Epidermal melanocyte (primary cell): ENCODE measurements around the gene NID2.

Source experiments
- DNase-seq: peaks from one replicate; pipeline ENCODE4 v3.0.0; 2011; ENCODE audit warnings: low spot score; ENCODE audit not compliant: insufficient read length

The NID2 gene

DNA sequence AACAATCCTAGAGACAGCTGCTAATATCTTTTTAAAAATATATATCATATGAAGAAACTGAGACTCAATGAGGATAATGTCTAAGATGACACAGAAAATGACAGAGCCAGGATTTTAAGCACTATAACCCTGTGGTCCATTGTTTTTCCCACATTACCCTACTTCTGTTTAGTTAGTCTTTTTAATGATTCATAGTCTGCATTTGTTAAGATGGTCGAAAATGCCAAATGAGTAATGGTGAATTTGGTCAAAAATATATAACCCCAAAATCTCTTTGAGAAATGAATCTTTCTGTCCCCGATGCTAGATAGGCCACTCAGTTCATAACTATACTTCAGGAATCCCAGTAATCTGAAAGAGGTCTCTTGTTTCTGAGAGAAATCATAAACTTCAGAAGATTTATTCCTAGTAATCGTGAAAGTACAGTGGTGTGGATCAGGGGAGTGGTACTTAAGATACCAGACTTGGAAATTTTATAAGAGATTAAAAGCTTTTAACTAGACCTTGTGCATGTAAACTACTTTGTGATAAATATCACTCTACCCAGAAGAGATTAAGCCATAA is 68.8 kb downstream of the NID2 start:
- no peak for DNase-seq

DNA sequence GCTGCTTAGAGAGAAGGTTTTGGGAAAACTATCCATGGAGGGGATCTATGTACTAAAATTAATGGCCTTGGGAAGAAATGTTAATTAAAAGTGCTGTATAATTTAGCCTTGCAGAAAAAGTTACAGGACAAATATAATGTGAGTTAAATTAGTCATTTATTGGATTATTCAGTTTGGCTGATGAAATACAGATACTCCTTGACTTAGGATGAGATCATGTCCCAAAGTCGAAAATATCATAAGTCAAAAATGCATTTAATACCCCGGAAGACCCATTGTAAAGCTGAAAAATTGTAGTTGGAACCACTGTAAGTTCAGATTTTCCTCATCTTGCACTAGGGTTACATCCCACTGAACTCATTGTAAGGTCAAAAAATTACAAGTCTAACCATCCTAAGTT is 69.8 kb downstream of the NID2 start:
- no peak for DNase-seq

DNA sequence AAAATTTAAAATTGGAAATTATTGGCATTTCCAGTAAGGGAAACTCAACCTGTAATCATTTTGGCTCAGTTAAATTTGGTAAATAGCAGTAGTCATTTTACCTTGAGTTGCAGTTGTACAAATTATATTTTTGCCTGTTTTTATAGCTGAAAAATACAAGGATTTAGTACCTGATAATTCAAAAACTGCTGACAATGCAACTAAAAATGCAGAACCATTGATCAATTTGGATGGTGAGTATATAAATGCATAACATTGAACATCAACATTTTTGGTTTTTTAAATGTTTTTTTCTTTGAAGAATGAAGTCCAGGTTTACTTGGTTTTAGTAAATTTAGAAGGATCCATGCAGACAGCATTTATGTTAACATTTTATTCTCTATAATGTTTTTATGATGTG is 70.5 kb downstream of the NID2 start:
- no peak for DNase-seq

DNA sequence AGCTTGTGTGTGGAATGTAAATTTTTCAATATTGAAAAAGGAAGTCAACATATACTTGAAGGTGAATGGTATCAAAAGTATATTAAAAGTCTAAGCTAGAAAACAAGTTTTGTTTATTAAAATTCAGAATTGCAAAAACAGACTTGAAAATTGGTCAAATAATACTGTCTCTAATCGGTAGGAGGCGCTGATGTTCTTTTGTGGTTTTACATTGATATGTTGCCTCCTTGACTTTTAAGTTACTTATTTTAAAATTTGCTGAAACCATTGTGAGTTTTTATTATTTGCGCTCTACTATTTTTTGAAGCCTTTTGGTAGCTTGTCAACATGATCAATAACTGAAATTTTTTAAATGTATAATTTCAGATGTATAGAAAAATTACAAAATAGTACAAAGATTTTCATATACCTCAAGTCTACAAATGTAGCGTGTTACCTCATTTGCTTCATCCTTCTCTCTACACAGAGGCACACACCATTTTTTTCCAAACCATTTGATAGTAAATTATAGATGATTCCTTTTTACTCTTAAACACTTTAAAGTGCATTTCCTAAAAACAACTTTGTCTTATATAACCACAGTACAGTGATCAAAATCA is 72.6 kb downstream of the NID2 start:
- DNase-seq = no peak

DNA sequence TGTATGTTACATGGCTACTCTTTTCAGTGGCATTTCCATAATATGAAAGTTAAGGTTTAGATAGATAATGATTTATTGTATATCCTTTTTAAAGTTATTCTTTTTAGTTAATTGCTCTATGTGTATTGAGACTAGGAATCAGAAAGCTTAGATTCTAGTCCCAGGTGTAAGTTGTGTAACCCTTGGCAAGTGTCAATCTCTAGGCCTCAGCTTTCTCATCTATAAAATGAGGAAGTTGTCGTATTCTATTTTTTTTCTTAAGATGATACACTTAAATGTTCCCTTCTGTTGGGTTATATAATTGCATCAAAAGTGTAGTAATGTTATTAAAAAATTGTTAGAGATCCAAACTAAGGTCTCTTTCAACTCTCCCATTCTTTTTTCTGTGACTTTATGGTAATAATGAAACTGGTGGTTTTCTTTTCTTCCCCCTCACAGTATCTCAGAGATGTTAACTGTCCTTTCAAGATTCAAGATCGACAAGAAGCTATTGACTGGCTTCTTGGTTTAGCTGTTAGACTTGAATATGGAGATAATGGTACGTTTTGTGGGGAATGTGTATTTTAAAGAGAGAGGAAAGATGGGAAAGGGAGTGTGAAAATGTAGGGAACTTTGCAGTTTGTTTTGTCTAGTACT is 75.5 kb downstream of the NID2 start:
- DNase-seq = no peak

DNA sequence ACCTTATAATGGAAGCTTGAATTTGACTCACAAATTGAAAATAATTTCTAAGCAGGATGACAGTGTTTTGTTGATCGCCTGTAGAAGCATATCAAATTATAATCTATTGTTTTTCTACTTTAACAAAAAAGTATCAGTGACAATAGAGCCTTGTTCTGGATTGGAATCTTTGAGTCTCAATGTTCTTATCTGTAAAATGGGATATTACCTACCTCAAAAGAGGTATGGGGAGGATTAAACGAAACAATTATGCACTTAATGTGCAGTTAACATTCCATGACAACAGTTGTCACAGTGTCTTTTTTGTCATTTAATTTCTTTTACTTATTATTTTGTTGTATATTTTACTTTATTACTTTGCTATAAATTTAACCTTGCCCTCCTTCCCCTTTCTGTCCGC is 78.4 kb downstream of the NID2 start:
- no peak for DNase-seq

DNA sequence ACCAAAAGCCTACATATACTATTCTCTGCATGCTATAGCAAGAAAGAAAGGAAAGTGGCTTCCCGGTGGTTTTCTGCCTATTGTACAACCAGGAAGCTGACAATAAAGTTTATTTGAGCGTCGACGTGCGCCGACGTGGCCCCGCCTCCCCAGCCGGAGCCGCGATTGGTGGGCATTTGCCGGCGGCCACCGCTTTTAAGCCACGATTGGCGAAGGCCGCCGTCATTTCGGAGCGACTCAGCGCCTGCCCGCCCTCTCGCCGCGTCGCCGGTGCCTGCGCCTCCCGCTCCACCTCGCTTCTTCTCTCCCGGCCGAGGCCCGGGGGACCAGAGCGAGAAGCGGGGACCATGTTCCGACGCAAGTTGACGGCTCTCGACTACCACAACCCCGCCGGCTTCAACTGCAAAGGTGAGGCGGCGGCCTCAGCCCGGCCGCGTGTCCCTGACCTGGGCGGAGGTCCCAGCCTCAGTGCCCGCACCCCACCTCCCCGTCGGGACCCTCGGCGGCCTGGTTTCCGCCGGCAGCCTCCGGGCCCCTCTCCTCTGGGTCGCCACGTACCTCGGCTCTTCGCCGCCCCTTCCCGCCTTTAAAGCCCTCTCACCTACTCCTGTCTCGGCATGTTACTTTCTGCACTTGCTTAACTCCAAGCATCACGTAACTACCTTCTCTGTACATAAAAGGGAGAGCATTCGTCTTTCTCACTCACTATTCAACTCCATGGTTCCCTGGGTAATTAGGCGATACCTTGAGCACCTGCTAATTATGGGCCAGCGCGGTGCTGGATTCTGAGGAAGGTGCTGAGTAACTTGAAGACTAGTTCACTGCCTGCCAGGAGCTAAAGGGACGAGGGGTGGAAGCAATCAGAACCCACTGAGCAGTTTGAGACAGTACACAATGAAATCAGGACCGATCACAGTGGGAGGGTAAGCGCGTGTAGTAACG is 79.3 kb downstream of the NID2 start, which contains the start of gene RTRAF:
RTRAF (plus strand) TSS at position 254 of the 942 bp plus-strand sequence; CDS start at position 348, 94 bp downstream.
- DNase-seq = peak; percentile 79

DNA sequence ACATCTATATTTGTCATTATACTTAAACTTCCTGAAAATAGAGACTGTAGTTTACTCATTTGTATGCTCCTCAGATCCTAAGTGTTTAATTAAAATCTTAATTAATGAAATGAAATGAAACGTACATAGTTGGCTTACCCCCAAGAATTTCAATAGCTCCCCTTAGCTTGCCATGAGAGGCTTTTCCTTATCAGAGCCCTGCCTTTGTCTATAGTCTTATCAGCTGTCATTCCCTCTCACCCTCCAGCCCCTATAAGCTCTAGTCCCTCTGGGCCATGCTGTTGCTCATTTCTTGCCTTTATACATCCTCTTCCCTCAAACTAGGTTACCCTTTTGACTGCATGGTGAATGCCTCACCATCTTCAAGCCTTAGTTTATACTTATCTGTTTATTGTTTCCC is 80.6 kb downstream of the NID2 start:
- DNase-seq = no peak

DNA sequence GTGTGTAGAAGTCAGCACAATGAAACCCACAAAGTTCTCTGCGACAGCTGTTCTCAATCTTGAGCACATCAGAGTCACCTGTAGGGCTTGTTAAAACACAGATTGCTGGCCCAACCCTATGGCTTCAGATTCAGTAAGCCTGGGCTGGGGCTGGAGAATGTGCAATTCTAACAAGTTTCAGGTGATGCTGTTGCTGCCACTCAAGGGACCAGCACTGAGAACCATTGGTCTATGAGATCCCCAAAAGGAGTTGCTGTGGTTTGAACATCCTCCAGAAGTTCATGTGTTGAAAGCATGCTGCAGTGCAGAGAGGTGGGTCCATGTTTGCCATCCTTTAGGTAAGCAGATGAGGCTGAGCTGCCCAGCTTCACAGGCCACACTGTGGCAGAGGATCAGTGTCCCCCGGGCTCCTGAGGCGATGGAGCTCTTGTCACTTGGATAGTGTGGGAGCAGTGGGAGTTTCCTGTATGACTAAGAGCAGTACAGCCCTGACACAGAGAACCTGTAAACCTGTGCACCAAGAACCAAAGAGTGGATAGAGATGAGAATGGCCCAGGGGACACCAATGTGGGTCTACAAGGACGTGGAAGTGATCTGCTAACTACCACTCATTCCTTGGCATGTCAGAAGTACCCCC is 87.5 kb downstream of the NID2 start:
- DNase-seq = no peak

DNA sequence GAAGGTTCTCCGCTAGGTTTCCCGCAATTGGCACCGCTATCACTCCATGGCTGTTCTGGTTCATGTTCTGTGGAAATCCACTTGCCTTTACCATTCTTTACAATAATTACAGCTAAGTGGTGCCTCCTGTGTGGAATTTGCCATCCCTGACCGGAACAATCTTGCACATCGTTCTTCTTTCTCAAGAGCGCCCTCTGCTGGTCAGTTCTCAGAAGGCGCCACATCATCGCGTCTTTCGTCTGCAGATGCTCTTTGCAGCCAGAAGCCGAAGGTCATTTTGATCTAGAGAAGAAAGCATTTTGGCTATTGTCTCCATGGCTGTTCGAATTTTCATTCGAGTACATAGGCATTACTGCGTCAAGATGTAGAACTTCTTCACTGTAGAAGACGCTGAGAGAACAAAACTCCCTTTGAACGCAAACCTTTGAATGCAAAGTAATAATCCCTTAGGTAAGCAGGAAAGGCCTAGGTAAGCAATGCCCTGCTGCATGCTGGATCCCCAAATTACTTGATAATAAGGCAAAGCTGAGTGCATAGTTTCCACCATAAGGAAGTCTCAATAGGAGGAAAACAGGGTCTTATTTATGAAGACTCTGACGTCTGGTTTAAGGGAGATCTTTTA is 89.7 kb downstream of the NID2 start:
- DNase-seq = peak; percentile 82

DNA sequence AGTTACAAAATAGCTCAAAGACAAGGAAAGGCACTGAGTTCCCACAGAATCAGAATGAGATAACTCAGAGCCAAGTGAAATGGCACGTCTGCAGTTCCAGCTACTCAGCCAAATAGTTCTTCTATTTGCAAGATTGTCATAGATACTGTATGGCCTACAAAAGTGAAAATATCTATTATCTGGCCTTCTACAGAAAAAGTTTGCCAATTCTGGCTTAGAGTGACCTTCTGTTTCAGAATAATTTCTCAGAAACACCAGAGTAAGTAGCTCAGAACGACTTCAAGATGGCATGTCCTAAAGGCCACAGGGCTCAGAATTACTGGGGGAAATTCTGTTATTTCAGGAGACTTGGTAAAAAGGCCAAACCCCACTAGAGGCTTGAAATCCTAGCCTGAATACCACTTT is 90.2 kb downstream of the NID2 start:
- no peak for DNase-seq

DNA sequence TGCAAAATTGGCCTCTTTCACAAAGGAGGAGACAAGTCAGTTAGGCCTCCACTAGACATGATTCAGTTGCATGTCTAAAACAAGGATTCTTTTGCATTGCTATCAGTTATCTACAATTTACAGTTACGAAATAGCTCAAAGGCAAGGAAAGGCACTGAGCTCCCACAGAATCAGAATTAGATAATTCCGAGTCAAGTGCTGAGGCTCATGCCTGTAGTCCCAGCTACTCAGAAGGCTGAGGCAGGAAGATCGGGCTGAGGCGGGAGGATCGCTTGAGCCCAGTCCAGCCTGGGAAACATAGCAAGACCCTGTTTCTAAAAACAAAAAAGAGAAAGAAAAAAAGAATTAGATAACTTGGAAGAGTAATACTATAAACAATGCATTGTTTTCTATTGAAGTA is 91.8 kb downstream of the NID2 start:
- no peak for DNase-seq

DNA sequence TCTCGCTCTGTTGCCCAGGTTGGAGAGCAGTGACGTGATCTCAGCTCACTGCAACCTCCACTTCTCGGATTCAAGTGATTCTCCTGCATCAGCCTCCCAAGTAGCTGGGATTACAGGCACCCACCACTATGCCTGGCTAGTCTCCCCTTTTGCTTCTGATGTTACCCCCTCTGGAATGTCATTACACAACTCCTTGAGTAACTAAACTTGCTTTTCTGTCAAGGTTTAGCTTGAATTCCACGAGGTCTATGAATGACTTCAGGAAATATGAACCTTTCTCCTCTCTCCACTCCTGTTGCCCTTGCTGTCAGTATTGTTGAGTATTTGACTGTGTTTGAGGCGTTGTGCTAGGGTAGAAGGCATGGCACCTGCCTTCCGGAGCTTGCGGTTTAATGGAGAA is 96.3 kb downstream of the NID2 start:
- DNase-seq = no peak

DNA sequence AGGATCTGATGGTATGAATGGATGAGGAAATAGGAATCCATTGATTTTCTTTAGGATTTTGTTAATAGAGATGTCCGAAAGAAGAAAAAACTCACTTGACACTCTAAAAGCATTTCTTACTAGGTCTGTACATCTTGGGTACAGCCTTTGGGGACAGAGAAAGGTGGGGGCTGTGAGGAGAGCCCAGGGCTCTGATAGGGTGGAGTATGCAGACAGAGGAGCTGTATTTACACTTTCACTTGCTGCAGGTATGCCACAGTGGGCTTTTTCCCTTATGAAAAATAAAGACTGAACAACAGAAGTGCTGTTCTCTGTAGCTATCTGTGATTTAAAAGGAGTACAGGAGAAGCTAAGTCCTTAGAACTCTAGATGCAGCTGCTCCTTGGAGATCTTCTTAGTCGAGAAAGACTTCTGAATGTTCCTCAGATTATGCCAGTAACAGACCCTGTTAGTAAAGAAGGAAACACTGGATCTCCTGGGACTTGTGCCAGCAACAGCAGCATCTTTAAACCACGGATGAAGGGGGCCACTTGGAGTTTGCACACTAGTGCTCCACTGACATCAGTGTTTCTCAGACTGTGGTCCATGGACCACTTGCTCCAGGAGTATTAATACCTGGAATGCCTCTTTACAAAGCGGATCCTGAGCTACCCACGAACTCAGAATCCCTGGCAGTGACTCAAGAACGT is 98.9 kb downstream of the NID2 start:
- DNase-seq = no peak

DNA sequence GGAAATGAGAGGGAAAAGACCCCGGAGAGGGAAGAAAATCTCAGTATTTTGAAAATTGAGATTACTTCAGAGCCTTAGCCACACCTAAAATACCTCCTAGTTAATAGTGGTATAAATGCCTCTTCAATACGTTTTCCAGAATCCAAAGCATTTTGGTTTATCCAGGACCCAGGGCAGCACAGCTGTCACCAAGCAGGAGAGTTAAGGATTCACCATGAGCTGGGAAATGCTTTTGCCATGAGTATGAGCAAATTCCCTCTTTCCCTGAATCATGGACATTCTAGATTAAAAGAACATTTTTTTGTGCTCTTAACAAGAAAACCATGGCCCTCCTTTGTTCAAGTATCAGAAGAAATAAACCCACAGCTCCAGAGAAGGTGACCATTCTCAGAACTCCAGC is 101.3 kb downstream of the NID2 start:
- no peak for DNase-seq

DNA sequence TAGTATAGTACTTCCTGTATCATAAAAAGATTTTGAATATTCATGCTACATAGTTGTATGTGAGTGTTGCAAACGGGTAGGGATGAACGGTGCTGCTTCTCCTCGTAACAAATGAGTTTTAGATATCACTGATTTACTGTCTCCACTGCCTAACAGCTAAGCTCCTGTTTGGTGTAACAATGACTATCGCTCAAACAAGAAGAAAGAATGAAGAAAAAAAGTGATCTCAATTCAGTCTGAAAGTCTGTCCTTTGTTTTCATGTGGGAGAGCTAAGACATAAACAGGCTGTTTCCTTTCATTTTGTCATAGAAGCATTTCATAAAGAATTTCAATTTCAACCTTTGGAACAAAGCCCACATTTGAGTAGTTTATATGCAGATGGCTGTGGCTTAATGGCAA is 105.6 kb downstream of the NID2 start:
- DNase-seq = peak; percentile 18

DNA sequence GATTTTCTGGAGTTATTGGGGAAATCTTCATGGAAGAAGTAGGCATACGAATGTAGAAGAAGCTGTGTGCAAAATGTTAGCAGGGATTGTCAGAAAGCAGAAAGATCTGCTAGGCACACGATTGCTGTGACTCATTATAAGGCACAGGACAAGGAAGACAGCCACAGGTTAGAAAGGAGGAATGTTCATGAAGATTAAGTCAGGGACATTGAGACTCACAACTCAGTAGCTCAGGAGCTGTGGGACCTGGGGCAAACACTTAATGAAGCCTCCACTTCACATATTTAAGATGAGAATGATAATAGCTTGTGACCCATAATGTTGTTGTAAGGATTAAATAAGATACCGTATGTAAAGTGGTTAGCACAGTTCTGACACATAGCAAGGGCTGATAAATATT is 106.1 kb downstream of the NID2 start:
- DNase-seq = no peak

DNA sequence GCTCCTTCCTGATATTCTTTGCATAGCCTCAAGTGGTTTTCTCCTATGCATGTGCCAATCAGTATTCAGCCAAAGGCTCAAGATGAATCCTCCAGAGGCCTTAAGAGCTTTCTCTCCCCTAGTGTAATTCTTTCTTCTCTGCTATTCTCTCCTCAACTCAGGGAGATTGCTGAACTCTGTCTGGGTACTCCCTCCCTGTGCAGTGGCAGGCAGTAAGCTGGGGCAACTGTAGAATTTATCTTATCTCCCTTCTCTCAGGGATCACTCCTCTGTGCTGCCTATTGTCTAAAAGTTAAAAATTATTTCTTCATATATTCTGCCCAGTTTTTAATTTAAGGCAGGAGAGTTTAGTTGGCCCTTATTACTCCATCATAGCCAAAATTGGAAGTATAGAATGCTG is 108.0 kb downstream of the NID2 start:
- DNase-seq = no peak

DNA sequence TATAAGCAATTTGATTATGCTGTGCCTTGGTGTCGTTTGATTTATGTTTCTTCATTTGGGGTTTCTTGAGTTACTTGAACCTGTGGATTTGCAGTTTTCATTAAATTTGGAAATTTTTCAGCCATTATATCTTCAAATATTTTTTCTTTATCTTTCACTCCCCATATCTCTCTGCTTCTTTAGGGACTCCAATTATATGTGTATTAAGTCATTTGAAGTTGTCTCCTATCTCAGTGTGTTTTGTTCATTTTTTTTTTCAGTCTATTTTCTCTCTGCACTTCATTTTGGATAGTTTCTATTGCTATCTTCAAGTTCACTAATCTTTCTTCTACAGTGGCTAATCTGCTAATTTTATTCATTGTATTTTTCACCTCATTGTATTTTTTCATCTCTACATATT is 108.9 kb downstream of the NID2 start:
- no peak for DNase-seq

DNA sequence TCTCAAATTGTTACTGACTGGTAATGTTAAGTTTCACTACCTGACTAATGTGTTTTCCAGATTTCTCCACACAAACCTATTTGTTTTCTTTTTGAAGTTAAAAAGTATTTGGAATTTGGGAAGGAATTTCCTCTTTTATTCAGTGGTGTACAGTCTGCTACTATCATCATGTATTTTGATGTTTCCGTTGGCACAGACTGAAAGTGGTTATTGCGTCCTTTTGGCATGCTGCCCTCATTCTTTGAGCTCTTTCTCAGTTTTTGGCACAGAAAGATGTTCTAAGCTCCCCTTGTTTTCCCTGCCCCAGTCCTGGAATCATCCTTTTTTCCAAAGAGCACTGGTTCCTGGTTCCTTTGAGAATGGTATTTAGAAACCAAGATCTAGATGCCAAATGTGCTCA is 110.9 kb downstream of the NID2 start:
- no peak for DNase-seq
